ENCODE results near the gene GALNT2.

The GALNT2 gene

GRCh38 chr1:230220478-230220877, 153.4 kb downstream of the GALNT2 start:
- DNase-seq, result no peak

GRCh38 chr1:230220907-230221306, 153.9 kb downstream of the GALNT2 start:
- no peak for DNase-seq

- no peak for DNase-seq
These were observed 155.6 kb downstream of the GALNT2 start for GRCh38 chr1:230222678-230223077.

- DNase-seq, result no peak
These were observed 157.3 kb downstream of the GALNT2 start for GRCh38 chr1:230224101-230224960.

- no peak for DNase-seq
These were observed 159.2 kb downstream of the GALNT2 start for GRCh38 chr1:230226007-230226800.

GRCh38 chr1:230226814-230227213, 159.8 kb downstream of the GALNT2 start:
- DNase-seq, result no peak

GRCh38 chr1:230228236-230228897, 161.3 kb downstream of the GALNT2 start:
- DNase-seq, result no peak

- no peak for DNase-seq
These were observed 163.2 kb downstream of the GALNT2 start for GRCh38 chr1:230230273-230230672.

GRCh38 chr1:230230948-230231773, 164.1 kb downstream of the GALNT2 start:
- DNase-seq, result no peak

GRCh38 chr1:230231774-230232145, 164.7 kb downstream of the GALNT2 start:
- DNase-seq, result no peak

GRCh38 chr1:230232371-230232771, 165.3 kb downstream of the GALNT2 start:
- no peak for DNase-seq

- DNase-seq, result no peak
These were observed 166.7 kb downstream of the GALNT2 start for GRCh38 chr1:230233786-230234185.

GRCh38 chr1:230235876-230236275, 168.8 kb downstream of the GALNT2 start:
- no peak for DNase-seq

- DNase-seq, result no peak
These were observed 169.4 kb downstream of the GALNT2 start for GRCh38 chr1:230236301-230237008.

- no peak for DNase-seq
These were observed 170.0 kb downstream of the GALNT2 start for GRCh38 chr1:230237009-230237370.

GRCh38 chr1:230237805-230238204, 170.8 kb downstream of the GALNT2 start:
- no peak for DNase-seq

- DNase-seq, result no peak
These were observed 173.5 kb downstream of the GALNT2 start for GRCh38 chr1:230240446-230241086.

GRCh38 chr1:230242326-230242725, 175.3 kb downstream of the GALNT2 start:
- no peak for DNase-seq

- no peak for DNase-seq
These were observed 176.1 kb downstream of the GALNT2 start for GRCh38 chr1:230243146-230243545.

- no peak for DNase-seq
These were observed 176.7 kb downstream of the GALNT2 start for GRCh38 chr1:230243583-230244353.

- no peak for DNase-seq
These were observed 179.5 kb downstream of the GALNT2 start for GRCh38 chr1:230246551-230246950.
